ENCODE results near the gene IL10RB.
A peak's percentile ranks its signal among the peaks of the same experiment; 100 is the strongest.

Gene IL10RB

GRCh38 chr21:33265664-33266049 lies 510 bp upstream of the IL10RB start:
- DNase-seq (ENCODE audit: extremely low read depth in 1 of 2, low read depth in 1 of 2) = no peak

DNA sequence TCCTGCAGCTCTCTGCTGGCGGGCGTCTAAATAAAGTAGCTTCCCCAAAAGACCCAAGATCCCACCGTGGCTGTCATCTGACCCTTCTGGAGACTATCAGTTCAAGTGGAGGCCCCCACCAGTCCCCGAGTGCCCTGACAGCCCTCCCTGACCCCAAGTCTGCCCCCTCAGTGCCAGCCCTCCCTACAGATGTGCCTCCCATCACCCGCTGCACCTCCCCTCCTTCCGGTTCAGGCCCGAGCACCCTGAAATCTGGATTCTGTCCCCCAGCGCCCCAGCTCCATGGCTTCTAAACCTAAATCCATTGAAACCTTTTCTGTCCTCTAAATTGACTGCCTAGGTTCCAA lies 595 bp downstream of the IL10RB start:
- DNase-seq (ENCODE audit: extremely low read depth in 1 of 2, low read depth in 1 of 2) = peak in 1 of 2 donors; percentile 17

- DNase-seq (ENCODE audit: extremely low read depth in 1 of 2, low read depth in 1 of 2) = no peak
These were observed 1.1 kb downstream of the IL10RB start for GRCh38 chr21:33267250-33267649.

DNA sequence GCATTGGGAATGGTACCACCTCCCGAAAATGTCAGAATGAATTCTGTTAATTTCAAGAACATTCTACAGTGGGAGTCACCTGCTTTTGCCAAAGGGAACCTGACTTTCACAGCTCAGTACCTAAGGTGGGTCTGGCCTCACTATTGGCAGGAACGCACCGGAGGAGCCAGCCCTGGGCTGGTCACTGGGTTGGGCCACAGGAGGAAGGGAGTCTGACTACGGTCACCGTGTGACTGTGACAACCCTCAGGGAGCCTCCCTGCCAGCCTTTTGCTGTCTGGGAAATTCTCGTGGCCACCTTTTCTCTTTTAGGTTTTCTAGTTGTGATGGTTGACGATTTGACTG lies 2.2 kb downstream of the IL10RB start:
- no peak for DNase-seq (ENCODE audit: extremely low read depth in 1 of 2, low read depth in 1 of 2)

- DNase-seq (ENCODE audit: extremely low read depth in 1 of 2, low read depth in 1 of 2) = peak in 1 of 2 donors; percentile 23
These were observed 2.7 kb downstream of the IL10RB start for GRCh38 chr21:33268737-33269441.

DNA sequence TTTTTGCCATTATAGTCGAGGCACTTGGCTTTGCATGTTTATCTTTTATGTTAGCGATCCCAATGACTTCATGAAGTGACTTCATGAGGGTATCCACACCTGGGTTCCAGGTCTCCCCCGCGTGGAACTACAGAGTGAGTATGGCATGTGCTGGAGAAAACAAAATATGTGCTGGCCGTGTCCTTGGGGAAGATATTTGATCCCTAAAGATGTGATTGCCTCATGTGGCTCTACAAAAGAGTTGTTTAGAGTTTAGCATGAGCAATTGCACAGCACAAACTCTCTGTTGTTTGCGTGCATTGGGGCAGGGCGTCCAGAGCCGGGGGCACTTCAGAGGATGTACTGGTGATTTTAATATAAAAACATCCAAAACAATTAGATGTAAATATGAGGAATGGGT lies 4.8 kb downstream of the IL10RB start:
- no peak for DNase-seq (ENCODE audit: extremely low read depth in 1 of 2, low read depth in 1 of 2)

DNA sequence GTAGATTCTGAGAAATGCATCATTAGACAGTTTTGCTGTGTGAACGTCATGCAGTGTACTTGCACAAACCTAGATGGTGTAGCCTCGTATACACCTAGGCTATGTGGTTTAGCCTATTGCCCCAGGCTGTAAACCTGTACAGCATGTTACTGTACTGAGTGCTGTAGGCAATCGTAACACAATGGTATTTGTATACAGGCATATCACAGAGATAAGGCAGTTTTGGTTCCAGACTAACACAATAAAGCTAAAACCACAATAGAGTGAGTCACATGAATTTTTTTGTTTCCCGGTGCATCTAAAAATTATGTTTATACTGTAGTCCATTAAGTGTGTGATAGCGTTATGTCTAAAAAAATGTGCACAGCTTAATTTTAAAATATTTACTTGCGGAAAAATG lies 6.9 kb downstream of the IL10RB start:
- DNase-seq (ENCODE audit: extremely low read depth in 1 of 2, low read depth in 1 of 2) = no peak

DNA sequence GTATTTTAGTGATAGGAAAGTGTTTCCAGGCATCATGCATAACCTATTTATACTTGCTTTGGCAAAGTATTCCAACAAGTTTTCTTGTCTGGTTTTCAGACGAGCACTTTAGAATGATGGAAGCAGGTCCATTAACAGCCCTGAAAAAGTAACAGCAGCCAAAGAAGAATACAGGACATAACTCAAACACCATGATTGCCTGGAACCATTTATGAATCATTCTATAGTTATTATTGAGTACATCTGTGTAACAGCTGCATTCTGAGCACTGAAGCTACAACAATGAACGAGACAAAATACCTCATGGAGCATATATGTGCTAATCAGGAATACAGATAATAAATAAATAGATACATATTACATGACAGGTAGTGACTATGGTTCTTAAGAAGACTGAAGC lies 12.6 kb downstream of the IL10RB start:
- DNase-seq (ENCODE audit: extremely low read depth in 1 of 2, low read depth in 1 of 2) = no peak

GRCh38 chr21:33279330-33279820 lies 13.2 kb downstream of the IL10RB start:
- DNase-seq (ENCODE audit: extremely low read depth in 1 of 2, low read depth in 1 of 2) = no peak

- DNase-seq (ENCODE audit: extremely low read depth in 1 of 2, low read depth in 1 of 2) = no peak
These were observed 15.0 kb downstream of the IL10RB start for GRCh38 chr21:33281096-33281652.

GRCh38 chr21:33283203-33283602 lies 17.0 kb downstream of the IL10RB start:
- DNase-seq (ENCODE audit: extremely low read depth in 1 of 2, low read depth in 1 of 2) = no peak

DNA sequence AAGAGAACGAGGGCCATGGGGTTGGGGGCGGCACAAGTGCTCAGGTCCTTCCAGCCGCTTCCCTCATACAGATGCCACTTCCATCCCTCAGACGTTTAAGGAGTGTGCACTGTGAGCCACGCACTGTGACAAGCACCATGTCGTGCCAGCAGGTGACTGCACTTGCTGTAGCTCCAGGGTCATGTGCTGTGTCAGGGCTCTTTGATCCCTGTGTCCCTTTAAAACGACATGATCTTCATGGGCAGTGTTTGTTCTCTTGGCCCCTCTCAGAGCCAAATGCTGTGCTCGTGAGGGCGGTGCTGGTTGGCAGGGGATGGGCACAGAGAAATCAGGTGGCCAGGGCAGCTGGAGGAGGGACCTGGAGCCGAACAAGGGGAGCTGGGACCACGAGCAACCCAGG lies 19.9 kb downstream of the IL10RB start:
- no peak for DNase-seq (ENCODE audit: extremely low read depth in 1 of 2, low read depth in 1 of 2)

DNA sequence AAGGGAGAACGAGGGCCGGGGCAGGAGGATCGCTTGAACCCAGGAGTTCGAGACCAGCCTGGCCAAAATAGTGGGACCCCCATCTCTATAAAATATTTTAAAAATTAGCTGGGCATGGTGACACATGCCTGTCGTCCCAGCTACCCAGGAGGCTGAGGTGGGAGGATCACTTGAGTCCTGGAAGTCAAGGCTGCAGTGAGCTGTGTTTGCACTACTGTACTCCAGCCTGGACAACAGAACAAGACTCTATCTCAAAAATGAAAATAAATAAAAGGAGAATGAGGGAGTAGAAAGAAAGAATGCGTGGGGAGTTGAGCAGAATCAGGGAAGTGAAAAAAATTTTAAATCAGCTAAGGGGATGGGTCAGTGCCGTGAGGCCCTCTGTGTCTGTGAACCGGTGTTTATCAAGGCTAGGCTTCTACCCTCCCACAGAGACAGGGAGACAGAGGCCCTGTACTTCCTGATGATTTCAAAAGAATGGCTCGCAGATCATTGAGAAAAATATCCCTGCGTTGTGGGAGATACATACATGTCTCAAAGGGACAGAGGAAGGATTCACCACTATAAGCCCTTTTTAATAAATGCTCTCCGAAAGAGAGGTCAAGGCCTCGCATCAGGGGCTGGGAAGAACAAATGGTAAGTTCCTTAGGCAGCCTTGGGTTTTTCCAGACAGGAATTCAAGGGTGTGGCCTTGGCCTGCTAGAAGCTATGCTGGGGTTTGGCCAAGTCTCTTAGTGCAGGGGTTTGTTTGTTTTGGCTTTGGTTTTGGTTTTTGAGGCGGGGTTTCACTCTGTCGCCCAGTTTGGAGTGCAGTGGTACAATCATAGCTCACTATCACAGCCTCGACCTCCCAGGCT lies 20.7 kb downstream of the IL10RB start:
- DNase-seq (ENCODE audit: extremely low read depth in 1 of 2, low read depth in 1 of 2) = no peak

- DNase-seq (ENCODE audit: extremely low read depth in 1 of 2, low read depth in 1 of 2) = no peak
These were observed 23.1 kb downstream of the IL10RB start for GRCh38 chr21:33289199-33289819.

- DNase-seq (ENCODE audit: extremely low read depth in 1 of 2, low read depth in 1 of 2) = no peak
These were observed 24.3 kb downstream of the IL10RB start for GRCh38 chr21:33290441-33290840.

DNA sequence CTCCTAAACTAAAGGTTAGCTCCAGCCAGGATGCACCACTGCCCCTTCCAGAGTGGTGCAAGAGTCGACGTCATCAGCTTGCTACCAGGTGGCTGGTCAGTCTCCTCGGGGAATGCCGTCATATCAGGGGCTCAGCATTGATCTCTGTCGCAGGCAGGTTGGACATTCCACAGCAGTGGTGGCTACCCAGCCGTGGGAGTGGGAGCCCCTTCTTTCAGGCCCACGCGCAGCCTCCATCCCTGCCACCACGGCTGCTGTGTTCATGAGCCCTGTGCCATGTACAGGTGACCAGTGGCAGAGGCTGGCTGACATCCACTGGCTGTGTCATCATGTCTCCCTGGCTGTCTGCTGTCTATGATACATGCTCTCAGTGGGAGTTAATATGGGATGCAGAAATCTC lies 25.5 kb downstream of the IL10RB start:
- DNase-seq (ENCODE audit: extremely low read depth in 1 of 2, low read depth in 1 of 2) = no peak

- no peak for DNase-seq (ENCODE audit: extremely low read depth in 1 of 2, low read depth in 1 of 2)
These were observed 26.6 kb downstream of the IL10RB start for GRCh38 chr21:33292724-33293123.

DNA sequence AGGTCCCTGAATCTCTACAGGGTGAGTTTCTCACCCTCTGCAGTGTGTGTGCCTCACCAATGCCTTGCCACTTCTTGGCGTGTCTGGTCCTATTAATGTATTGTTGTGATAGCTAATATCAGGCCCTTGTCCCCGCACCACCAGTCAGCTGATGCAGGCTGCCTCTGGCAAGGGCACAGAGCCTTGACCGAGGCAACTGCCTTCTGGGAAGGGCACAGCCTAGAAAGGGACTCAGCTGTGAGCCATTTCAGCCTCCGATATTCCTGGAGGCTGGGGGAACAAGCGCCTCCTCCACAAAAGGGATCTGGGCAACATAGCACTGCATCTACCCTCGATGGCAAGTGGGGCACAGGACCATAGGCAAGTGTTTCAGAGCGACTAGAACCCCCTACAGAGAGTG lies 27.0 kb downstream of the IL10RB start:
- no peak for DNase-seq (ENCODE audit: extremely low read depth in 1 of 2, low read depth in 1 of 2)

- DNase-seq (ENCODE audit: extremely low read depth in 1 of 2, low read depth in 1 of 2) = no peak
These were observed 27.6 kb downstream of the IL10RB start for GRCh38 chr21:33293811-33294216.

- no peak for DNase-seq (ENCODE audit: extremely low read depth in 1 of 2, low read depth in 1 of 2)
These were observed 30.0 kb downstream of the IL10RB start for GRCh38 chr21:33296156-33296555.

DNA sequence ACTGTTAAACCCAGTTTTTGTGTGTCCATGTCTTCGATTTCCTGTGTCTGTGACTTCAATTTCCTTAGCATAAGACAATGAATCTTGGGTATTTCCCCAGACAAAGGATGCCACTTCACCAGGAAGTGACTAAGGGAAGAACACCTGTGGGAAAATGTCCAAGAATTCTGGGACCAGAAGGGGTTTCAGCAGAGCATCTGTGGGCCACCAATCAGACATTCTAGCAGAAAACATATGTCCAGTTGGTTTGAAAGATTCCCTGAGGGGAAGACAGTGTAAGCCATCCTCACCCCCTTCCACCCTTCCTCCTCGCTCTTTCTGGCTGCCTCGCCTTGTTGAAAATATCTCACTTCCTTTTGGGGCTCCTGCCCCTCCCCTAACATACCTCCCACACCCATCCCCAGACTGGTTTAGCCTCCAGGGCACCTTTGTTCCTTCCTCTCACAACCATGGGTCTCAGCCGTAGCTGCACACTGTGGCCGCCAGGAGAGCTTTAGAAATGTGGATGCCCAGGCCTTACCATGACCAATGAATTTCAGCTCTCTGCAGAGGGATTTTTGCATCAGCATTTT lies 33.1 kb downstream of the IL10RB start:
- DNase-seq (ENCODE audit: extremely low read depth in 1 of 2, low read depth in 1 of 2) = peak in 1 of 2 donors; percentile 19

Data from stimulated activated CD8-positive, alpha-beta memory T cell treated with anti-CD3 and anti-CD28 coated beads, Interleukin-7, amount 100 ng/mL, for 48 hours (primary cell).